DOHH2 (cell line): Measurements from ENCODE around the gene GOLGA8Q.
"Not testable (repeated sequence)": the region's sequence is repeated elsewhere in the genome, so short reads cannot be mapped to it uniquely, and the experiment has no call there.

Experiments used
- H3F3A ChIP-seq: fragments of 200-600 bp; sonication (generic), shearing (Covaris generic); 2 replicates; pipeline ENCODE4 v1.6.0; 2016; ENCODE audit warnings: antibody characterized with exemption, mild to moderate bottlenecking; ENCODE audit not compliant: control insufficient read depth, insufficient read depth
- H3K27ac ChIP-seq: fragments of 200-600 bp; sonication (generic); 2 replicates; pipeline ENCODE4 v1.5.1; 2014; ENCODE audit warnings: low read depth, mild to moderate bottlenecking, low read length, moderate library complexity
- H3K27me3 ChIP-seq: fragments of 200-600 bp; sonication (generic); 2 replicates; pipeline ENCODE4 v1.6.1; 2014; ENCODE audit warnings: mild to moderate bottlenecking, low read length, mixed read lengths; ENCODE audit not compliant: control insufficient read depth
- H3K36me3 ChIP-seq: fragments of 200-600 bp; sonication (generic); 2 replicates; pipeline ENCODE4 v1.6.1; 2014; ENCODE audit warnings: mild to moderate bottlenecking, low read length, moderate library complexity, mixed read lengths; ENCODE audit not compliant: control insufficient read depth
- H3K4me1 ChIP-seq: fragments of 200-600 bp; sonication (generic); 2 replicates; pipeline ENCODE4 v1.6.1; 2014; ENCODE audit warnings: mild to moderate bottlenecking, low read length, mixed read lengths; ENCODE audit not compliant: control insufficient read depth
- H3K4me2 ChIP-seq: fragments of 200-600 bp; sonication (generic); 2 replicates; pipeline ENCODE4 v1.6.0; 2014; ENCODE audit warnings: mild to moderate bottlenecking, low read length, moderate library complexity
- H3K4me3 ChIP-seq: fragments of 200-600 bp; sonication (generic); 2 replicates; pipeline ENCODE4 v1.5.1; 2014; ENCODE audit warnings: mild to moderate bottlenecking, low read length, mixed read lengths
- H3K79me2 ChIP-seq: fragments of 200-600 bp; sonication (generic); 2 replicates; pipeline ENCODE4 v1.6.1; 2014; ENCODE audit warnings: mild to moderate bottlenecking, low read length, mixed read lengths; ENCODE audit not compliant: control insufficient read depth
- H3K9me2 ChIP-seq: fragments of 200-600 bp; sonication (generic); replicated peaks from 2 replicates; pipeline ENCODE4 v1.6.1; 2014; ENCODE audit warnings: mild to moderate bottlenecking, low read length, mixed read lengths; ENCODE audit not compliant: control insufficient read depth
- H3K9me3 ChIP-seq: fragments of 200-600 bp; sonication (generic); 2 replicates; pipeline ENCODE4 v1.6.1; 2014; ENCODE audit warnings: antibody characterized with exemption, low read length, mixed read lengths; ENCODE audit not compliant: control insufficient read depth, insufficient read depth
- H4K20me1 ChIP-seq: fragments of 200-600 bp; sonication (generic); 2 replicates; pipeline ENCODE4 v1.6.0; 2014; ENCODE audit warnings: low read depth, mild to moderate bottlenecking, antibody characterized with exemption, low read length, moderate library complexity; ENCODE audit not compliant: control insufficient read depth, insufficient read depth

Gene GOLGA8Q

DNA sequence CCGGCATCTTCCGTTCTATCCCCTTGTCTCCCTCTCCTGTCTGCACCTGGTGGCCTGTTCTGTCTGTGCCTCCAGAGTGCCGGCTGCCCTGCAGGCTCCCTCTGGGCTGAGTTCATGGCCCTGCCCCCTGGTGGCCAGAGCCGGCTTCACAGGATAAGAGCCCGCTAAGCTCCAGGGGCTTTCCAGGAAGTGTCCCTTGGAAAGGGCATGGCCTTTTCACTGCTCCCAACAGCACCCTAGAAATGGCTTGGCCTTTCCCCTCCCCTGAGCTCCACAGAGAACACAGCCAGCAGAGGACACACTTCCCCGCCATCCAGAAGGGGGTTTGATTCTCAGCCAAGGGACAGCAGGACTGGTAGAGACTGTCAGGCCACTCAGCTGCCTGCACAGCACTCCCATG is 15.1 kb downstream of the GOLGA8Q start:
- not testable (repeated sequence) for H3K4me3 ChIP-seq, H3K4me2 ChIP-seq, H3K79me2 ChIP-seq, H3K36me3 ChIP-seq, H3K9me3 ChIP-seq, H3K27me3 ChIP-seq, H3F3A ChIP-seq, H3K9me2 ChIP-seq, H4K20me1 ChIP-seq, H3K27ac ChIP-seq, H3K4me1 ChIP-seq

DNA sequence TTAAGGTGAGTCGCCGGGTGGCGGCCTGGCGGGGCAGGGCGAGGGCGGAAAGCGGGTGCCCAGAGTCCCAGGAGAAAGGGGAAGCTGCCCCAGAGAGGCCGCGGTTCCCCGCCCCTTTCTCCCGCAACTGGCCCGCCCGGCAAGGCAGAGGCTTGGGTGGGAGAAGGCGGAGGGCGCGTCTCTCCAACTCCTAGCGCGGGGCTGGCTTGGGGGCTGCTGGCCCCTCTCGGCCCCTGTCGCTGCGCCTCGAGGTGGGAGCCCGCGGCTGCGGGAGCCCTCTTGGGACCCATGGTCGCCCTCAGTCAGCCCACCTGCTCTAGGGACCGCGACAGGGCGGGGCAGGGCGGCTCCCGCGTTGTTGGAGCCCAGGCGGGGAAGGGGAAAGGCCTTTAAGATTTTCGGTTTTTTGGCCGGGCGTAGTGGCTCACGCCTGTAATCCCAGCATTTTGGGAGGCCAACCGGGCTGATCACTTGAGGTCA is 21.2 kb downstream of the GOLGA8Q start:
- H3K27ac ChIP-seq, H3K27me3 ChIP-seq, H3F3A ChIP-seq, H3K79me2 ChIP-seq, H3K4me1 ChIP-seq, H3K4me3 ChIP-seq, H3K9me3 ChIP-seq, H4K20me1 ChIP-seq, H3K36me3 ChIP-seq, H3K9me2 ChIP-seq, H3K4me2 ChIP-seq: not testable (repeated sequence)

DNA sequence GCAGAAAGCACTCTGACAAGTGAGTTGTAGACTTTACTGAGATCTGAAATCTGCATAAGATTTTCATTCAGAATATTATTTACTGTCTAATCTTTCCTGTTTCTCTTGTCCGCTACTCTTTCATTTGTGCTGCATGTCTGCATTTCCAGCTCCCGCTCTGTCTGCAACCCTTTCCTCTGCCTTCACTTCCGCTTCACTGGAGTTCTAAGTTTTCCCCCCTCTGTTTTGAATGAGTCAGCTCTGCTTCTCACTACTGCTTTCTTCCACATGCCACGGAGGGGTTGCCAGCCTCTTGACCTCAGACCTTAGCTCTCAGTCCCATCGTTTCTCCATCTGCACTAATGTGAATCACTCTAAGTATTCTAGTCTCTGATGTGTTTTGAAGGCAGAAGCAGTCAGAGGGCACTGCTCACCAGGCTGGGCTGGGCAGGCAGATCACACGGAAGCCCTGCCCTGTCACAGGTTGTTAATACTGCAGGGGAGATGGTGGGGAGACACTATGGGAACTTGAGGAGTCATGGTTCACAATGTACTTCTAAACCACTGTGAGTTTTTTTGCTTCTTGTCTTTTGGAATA is 27.6 kb downstream of the GOLGA8Q start:
- not testable (repeated sequence) for H3K79me2 ChIP-seq

DNA sequence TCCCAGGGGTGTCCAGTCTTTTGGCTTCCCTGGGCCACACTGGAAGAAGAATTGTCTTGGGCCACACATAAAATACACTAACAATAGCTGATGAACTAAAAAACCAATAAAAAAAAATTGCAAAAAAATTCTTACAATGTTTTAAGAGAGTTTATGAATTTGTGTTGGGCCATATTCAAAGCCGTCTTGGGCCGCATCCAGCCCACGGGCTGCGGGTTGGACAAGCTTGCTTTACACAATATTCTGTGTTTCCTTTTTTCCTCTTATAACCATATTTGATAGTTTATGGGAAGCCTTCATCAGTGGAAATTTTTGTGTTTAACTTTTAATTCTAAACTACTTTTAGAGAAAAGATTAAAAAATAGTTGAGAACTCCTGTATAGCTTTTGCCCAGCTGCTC is 28.9 kb downstream of the GOLGA8Q start:
- H3K36me3 ChIP-seq, H3K4me1 ChIP-seq, H4K20me1 ChIP-seq, H3K9me2 ChIP-seq, H3K27me3 ChIP-seq, H3K4me2 ChIP-seq, H3F3A ChIP-seq, H3K9me3 ChIP-seq, H3K27ac ChIP-seq, H3K4me3 ChIP-seq, H3K79me2 ChIP-seq: not testable (repeated sequence)

More for the DNA sequence above, 27.6 kb downstream of the GOLGA8Q start:
- H3K4me3 ChIP-seq, H4K20me1 ChIP-seq, H3F3A ChIP-seq, H3K4me1 ChIP-seq, H3K36me3 ChIP-seq, H3K4me2 ChIP-seq, H3K27me3 ChIP-seq, H3K9me2 ChIP-seq, H3K27ac ChIP-seq, H3K9me3 ChIP-seq: not testable (repeated sequence)

DNA sequence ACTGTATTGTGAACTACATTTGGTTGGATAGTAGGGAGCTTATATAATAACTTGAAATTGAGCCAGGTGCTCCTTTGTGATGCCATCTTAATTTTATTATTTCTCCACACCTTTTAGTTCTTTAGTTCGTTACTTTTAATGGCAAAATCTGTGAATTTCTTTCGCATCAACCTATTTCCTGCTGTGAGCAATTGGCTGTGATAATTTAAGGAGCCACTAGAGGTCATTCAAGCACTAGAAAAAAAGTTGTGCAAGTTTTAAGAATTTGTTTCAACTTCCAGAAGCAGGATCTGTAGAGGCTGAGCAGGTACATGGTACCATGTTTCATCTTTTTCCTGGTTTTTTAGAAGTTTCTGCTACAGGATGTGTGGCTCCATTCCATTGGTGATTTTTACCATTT is 47.1 kb downstream of the GOLGA8Q start:
- not testable (repeated sequence) for H3K4me3 ChIP-seq, H4K20me1 ChIP-seq, H3K9me2 ChIP-seq, H3K27me3 ChIP-seq, H3K79me2 ChIP-seq, H3F3A ChIP-seq, H3K27ac ChIP-seq, H3K4me1 ChIP-seq, H3K4me2 ChIP-seq, H3K9me3 ChIP-seq, H3K36me3 ChIP-seq

DNA sequence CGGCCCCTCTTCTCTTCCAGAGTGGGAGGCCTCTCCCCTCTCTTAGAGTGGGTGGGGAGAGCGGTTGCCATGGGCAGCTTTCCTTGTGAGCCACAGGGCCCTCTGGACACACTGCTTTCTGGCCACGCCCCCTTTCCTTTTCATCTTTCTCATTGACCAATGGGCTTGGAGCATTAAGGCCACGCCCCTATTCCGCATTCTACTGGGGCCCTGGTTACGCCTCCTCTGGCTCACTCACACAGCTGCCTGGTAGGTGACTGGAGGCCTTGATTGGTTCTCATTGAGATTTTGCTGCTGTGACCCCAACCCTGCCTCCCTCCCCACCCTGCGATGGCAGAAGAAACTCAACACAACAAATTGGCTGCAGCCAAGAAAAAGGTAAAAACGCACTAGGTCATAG is 51.9 kb downstream of the GOLGA8Q start, which contains the start of gene GOLGA8H:
Gene GOLGA8H, plus strand, starts transcription at position 233 of the 400 bp plus-strand sequence. Its CDS starts 98 bp downstream, at position 331.
- not testable (repeated sequence) for H3F3A ChIP-seq, H3K9me3 ChIP-seq, H3K4me2 ChIP-seq, H3K4me3 ChIP-seq, H3K27me3 ChIP-seq, H3K4me1 ChIP-seq, H3K36me3 ChIP-seq, H3K79me2 ChIP-seq, H3K9me2 ChIP-seq, H4K20me1 ChIP-seq, H3K27ac ChIP-seq
